Common myeloid progenitor, CD34-positive (primary cell): ENCODE measurements around the gene MMP17.

Experiments
- CTCF ChIA-PET: fragments of 350-600 bp; sonication (Branson Sonifier 250); formaldehyde crosslinking; loops from one replicate; lab custom pipeline; 2021; ENCODE audit warnings: antibody characterized with exemption; lab: Charles Lee
- POLR2A ChIA-PET: fragments of 350-600 bp; sonication (Branson Sonifier 250); formaldehyde crosslinking; loops from one replicate; lab custom pipeline; 2021; ENCODE audit warnings: antibody characterized with exemption; lab: Charles Lee
- DNase-seq, 3 donors: peaks; one replicate each; pipeline versions ENCODE4 v3.0.0 to v3.0.0-alpha.2; 2013
- H3K27ac ChIP-seq, 2 experiments: 1 replicate in 1 of 2; 2 replicates in 1 of 2; pipeline ENCODE4 v1.7.0; 2013; ENCODE audit warnings: inconsistent platforms in 2 of 2, low read length in 2 of 2, mild to moderate bottlenecking in 2 of 2, low read depth in 1 of 2, moderate library complexity in 1 of 2; ENCODE audit not compliant: severe bottlenecking in 2 of 2, insufficient read depth in 1 of 2, poor library complexity in 1 of 2
- H3K27me3 ChIP-seq, 5 experiments: replicated peaks in 2 of 5; 1 replicate in 3 of 5; 2 replicates in 2 of 5; pipeline versions ENCODE4 v1.6.1 to v1.7.0; 2013; ENCODE audit warnings: low read length in 4 of 5, mild to moderate bottlenecking in 2 of 5, moderate library complexity in 2 of 5, inconsistent platforms in 1 of 5; ENCODE audit not compliant: insufficient read depth in 5 of 5, control insufficient read depth in 4 of 5
- H3K36me3 ChIP-seq, 4 experiments: 1 replicate in 2 of 4; 2 replicates in 2 of 4; pipeline versions ENCODE4 v1.6.1 to v1.7.0; 2013; ENCODE audit warnings: low read length in 3 of 4, control low read depth in 1 of 4, mild to moderate bottlenecking in 1 of 4; ENCODE audit not compliant: control insufficient read depth in 4 of 4, insufficient read depth in 4 of 4
- H3K4me1 ChIP-seq, 4 experiments: 1 replicate in 3 of 4; 2 replicates in 1 of 4; pipeline versions ENCODE4 v1.6.1 to v1.7.1; 2013; ENCODE audit warnings: low read length in 3 of 4, mild to moderate bottlenecking in 3 of 4, control low read depth in 1 of 4, inconsistent platforms in 1 of 4, moderate library complexity in 1 of 4; ENCODE audit not compliant: control insufficient read depth in 4 of 4, insufficient read depth in 4 of 4; ENCODE audit errors: control extremely low read depth in 1 of 4
- H3K4me3 ChIP-seq, 7 experiments: 1 replicate in 4 of 7; 2 replicates in 3 of 7; pipeline versions ENCODE4 v1.5.1 to v1.7.0; 2013; ENCODE audit warnings: mild to moderate bottlenecking in 7 of 7, low read length in 6 of 7, moderate library complexity in 6 of 7, inconsistent platforms in 2 of 7, low read depth in 2 of 7, control low read depth in 1 of 7; ENCODE audit not compliant: insufficient read depth in 4 of 7, control insufficient read depth in 1 of 7; ENCODE audit errors: extremely low read depth in 1 of 7
- H3K9me3 ChIP-seq, 5 experiments: 1 replicate in 4 of 5; 2 replicates in 1 of 5; pipeline versions ENCODE4 v1.6.1 to v1.7.1; 2013; ENCODE audit warnings: low read length in 4 of 5, mild to moderate bottlenecking in 2 of 5, inconsistent platforms in 1 of 5, low read depth in 1 of 5, moderate library complexity in 1 of 5; ENCODE audit not compliant: control insufficient read depth in 4 of 5, insufficient read depth in 2 of 5; ENCODE audit errors: control extremely low read depth in 1 of 5
- WGBS: methylation state at CpG from one replicate; pipeline ENCODE4 v1.1.5; 2013; ENCODE audit not compliant: insufficient coverage; 5-methylcytosine and 5-hydroxymethylcytosine counted together

MMP17 gene

DNA sequence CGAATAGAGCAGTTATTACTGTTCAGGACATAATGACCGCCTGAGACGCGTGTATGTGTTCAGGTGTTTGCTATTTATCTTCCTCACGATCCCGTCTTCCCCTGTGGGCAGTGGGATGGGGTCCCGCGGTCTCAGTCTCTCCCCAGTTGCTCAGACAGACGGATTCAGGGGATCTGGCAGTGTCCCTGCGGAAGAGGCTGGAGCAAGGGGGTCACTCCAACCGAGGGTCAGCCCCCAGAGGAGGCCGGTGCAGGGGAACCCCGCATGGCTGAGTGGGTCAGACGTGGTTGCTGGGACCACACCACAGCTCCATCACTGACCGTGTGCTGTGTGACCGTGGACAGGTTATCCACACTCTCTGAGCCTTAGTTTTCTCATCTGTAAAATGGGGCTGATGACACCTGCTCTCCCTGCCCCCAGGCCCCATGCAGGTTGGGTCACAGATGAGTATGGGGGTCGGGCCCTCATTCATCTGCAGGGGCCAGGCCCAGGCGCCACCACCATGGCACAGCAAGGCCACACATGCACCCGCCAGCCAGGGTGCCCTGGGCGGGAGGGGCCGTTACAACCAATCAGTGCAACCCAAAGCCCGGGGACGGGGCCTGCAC is 5.2 kb downstream of the MMP17 start:
- Histone ChIP-seq H3K4me1 (peaks cover 0 to 31% (median 30%) of the 10 kb centered on the region in 4 experiments), H3K4me3 (no peak overlapping the region), H3K27me3 (peaks cover 0 to 56% (median 13%) of the 10 kb centered on the region in 5 experiments), H3K36me3 (no peaks in the 10 kb centered on the region), H3K9me3 (no peaks in the 10 kb centered on the region), H3K27ac (no peak overlapping the region)
- ChIA-PET CTCF (interaction anchor here (1.5 to 2.6 kb wide), 2 partner anchors 8 to 77 kb away, joined by 3 to 6 read pairs; no protein-coding TSS in a partner anchor), POLR2A (no interaction called here)
- 85% methylated on average over 21 of the region's 23 CpGs for WGBS
- DNase-seq, result no peak

GRCh38 chr12:131833896-131834641 is 5.9 kb downstream of the MMP17 start:
- Histone ChIP-seq H3K9me3 (no peaks in the 10 kb centered on the region), H3K27me3 (peaks cover 0 to 50% (median 11%) of the 10 kb centered on the region in 5 experiments), H3K4me1 (peaks cover 0 to 25% (median 24%) of the 10 kb centered on the region in 4 experiments), H3K27ac (no peak overlapping the region), H3K4me3 (no peak overlapping the region), H3K36me3 (no peaks in the 10 kb centered on the region)
- POLR2A ChIA-PET, result no interaction called here
- WGBS, result 53% methylated on average over 14 of the region's 23 CpGs
- DNase-seq, result peak in 2 of 3 donors; percentile 26 to 35
- CTCF ChIA-PET, result interaction anchor here (1.5 to 2.6 kb wide), 2 partner anchors 9 to 78 kb away, joined by 3 to 6 read pairs; no protein-coding TSS in a partner anchor

DNA sequence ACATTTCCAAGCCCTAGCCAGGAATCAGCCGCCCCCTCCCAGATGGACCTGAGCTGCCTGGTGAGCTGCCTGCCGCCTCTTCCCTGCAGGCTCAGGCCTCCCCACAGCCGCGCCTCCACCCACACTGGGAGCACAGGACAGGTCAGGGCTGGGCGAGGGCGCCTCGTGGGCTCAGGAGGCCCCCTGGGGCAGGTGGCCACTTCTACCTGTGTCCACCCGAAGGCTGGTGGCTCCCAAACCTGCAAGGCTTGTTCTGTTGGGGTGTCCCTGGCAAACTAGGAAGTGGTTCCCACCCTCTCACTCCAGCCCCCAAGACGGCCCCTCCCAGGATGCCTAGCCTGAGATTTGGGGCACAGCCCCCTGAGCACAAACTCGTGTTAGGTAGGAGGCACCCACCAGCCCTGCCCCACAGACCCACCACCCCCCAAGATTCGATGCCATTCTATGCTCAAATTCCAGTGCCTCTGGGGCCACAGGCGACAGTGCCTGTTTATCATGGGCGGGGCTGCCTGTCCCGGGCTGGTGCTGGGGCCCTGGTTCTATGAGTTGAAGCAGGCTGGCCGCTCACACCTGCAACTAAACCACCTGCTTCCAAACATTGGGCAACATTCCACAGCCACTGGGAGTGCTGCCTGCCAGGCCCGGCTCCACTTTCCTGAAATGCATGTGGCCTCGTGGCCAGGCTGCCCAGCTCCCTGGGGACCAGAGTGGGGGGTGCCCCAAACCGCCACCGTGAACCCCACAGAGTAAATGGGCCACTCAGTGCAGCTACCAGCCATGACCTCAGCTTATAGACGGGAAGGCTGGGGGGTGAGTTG is 6.8 kb downstream of the MMP17 start:
- CTCF ChIA-PET, result interaction anchor here (0.6 to 2.6 kb wide), 8 partner anchors 10 to 731 kb away, joined by 3 to 8 read pairs (median 3); no protein-coding TSS in a partner anchor
- Histone ChIP-seq H3K36me3 (no peaks in the 10 kb centered on the region), H3K9me3 (no peaks in the 10 kb centered on the region), H3K4me1 (peaks cover 0 to 16% (median 14%) of the 10 kb centered on the region in 4 experiments), H3K27me3 (peaks cover 0 to 40% (median 7%) of the 10 kb centered on the region in 5 experiments), H3K27ac (no peak overlapping the region), H3K4me3 (no peak overlapping the region)
- POLR2A ChIA-PET, result no interaction called here
- no peak for DNase-seq
- 87% methylated on average over 19 of the region's 20 CpGs for WGBS

DNA sequence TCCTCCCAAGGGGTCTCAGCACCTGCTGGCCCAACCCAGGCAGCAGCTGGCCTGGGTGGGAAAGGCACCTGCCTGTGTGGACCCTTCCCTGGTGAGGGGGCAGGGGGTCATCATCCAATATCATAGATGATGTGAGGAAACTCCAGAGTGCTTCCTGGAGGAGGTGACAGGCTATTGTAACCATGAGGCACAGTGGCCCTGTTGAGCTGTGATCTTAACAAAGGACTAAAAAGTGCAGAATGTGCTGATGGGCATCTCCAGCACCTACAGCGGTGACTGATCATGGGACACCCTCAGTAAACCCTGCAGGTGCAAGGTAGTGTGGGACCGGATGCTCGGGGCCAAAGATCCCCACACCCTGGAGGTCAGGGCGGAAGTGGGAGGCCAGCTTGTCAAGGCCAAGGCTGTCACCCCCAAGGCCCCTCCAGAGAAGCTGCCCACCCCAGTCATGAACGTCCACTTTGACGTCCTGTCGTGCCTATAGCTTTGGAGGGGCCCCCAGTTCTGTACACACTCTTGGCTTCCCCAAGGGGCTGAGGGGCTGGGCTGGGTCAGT is 7.5 kb downstream of the MMP17 start:
- Histone ChIP-seq H3K36me3 (no peaks in the 10 kb centered on the region), H3K27me3 (peaks cover 0 to 33% (median 7%) of the 10 kb centered on the region in 5 experiments), H3K4me3 (no peak overlapping the region), H3K4me1 (peaks cover 0 to 9% (median 7%) of the 10 kb centered on the region in 4 experiments), H3K9me3 (no peaks in the 10 kb centered on the region), H3K27ac (no peak overlapping the region)
- ChIA-PET CTCF (interaction anchor here (0.6 to 2.6 kb wide), 9 partner anchors 10 to 732 kb away, joined by 3 to 8 read pairs (median 3); partner anchors contain the start of gene EP400), POLR2A (no interaction called here)
- DNase-seq, result no peak
- WGBS, result 81% methylated on average over 4 of the region's 7 CpGs

GRCh38 chr12:131836193-131836592 is 8.0 kb downstream of the MMP17 start:
- 69% methylated on average over 3 of the region's 3 CpGs for WGBS
- no peaks in the 10 kb centered on the region for H3K9me3 ChIP-seq
- ChIA-PET POLR2A (no interaction called here), CTCF (interaction anchor here (1.0 to 2.6 kb wide), 8 partner anchors 11 to 732 kb away, joined by 3 to 8 read pairs (median 3); partner anchors contain the start of gene EP400)
- H3K27me3 ChIP-seq, result peaks cover 0 to 28% (median 4%) of the 10 kb centered on the region in 5 experiments
- H3K4me3 ChIP-seq, result no peak overlapping the region
- DNase-seq, result peak in 2 of 3 donors; percentile 43 to 49
- H3K4me1 ChIP-seq, result peaks cover 0 to 4% (median 3%) of the 10 kb centered on the region in 4 experiments
- no peak overlapping the region for H3K27ac ChIP-seq
- H3K36me3 ChIP-seq, result no peaks in the 10 kb centered on the region

DNA sequence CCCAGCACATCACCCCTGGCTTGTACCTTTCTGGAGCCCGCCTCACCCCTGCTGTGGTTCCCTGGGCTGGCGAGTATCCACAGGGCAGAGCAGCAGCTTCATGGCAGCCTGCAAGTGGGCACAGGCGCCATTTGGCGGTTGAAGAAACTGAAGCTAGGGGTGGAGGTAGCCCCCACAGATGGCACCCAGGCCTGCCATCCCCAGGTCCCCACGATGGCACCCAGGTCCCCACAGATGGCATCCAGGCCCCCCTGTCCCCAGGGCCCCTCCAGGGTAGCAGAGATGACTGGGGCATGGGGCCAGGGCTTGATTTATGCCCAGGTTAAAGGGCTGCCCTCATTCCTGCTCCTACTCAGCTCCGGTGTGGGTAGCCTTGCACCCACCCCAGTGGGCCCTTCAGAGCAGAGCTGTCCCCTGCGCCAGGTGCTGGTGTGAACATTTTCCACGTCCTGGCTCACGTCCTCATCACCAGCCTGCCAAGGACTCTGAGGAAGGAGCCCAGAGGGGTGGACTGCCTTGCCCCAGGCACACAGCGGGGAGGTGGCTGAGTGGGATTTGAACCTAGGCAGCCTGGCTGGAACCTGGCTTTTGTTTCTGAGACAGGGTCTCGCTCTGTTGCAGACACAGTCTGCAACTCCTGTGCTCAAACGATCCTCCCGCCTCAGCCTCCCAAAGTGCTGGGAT is 8.7 kb downstream of the MMP17 start:
- Histone ChIP-seq H3K4me3 (no peak overlapping the region), H3K9me3 (no peaks in the 10 kb centered on the region), H3K27me3 (peaks cover 0 to 22% (median 2%) of the 10 kb centered on the region in 5 experiments), H3K4me1 (no peaks in the 10 kb centered on the region), H3K27ac (no peak overlapping the region), H3K36me3 (no peaks in the 10 kb centered on the region)
- ChIA-PET CTCF (interaction anchor here (1.0 to 1.9 kb wide), 6 partner anchors 46 to 733 kb away, joined by 3 to 8 read pairs (median 4); partner anchors contain the start of gene EP400), POLR2A (no interaction called here)
- DNase-seq, result peak in 1 of 3 donors; percentile 19
- 86% methylated on average over 12 of the region's 13 CpGs for WGBS
